Effector memory CD4-positive, alpha-beta T cell (primary cell): ENCODE data around the gene DENND2D.

Source experiments
- DNase-seq, 3 donors: peaks; one replicate each; pipeline ENCODE4 v3.0.0-alpha.2; 2020
- H3K27ac ChIP-seq: 2 replicates; pipeline ENCODE4 v1.7.0; 2013; ENCODE audit warnings: mild to moderate bottlenecking, low read length, moderate library complexity; ENCODE audit not compliant: insufficient read depth, poor library complexity, severe bottlenecking
- H3K27me3 ChIP-seq: replicated peaks from 2 replicates; pipeline ENCODE4 v1.7.0; 2013; ENCODE audit warnings: mild to moderate bottlenecking, low read length; ENCODE audit not compliant: insufficient read depth, control insufficient read depth, poor library complexity, severe bottlenecking
- H3K36me3 ChIP-seq: 2 replicates; pipeline ENCODE4 v1.7.0; 2013; ENCODE audit warnings: mild to moderate bottlenecking, low read length, moderate library complexity; ENCODE audit not compliant: control insufficient read depth, insufficient read depth
- H3K4me1 ChIP-seq: 2 replicates; pipeline ENCODE4 v1.7.0; 2013; ENCODE audit warnings: low read length, mild to moderate bottlenecking; ENCODE audit not compliant: control insufficient read depth, insufficient read depth, poor library complexity, severe bottlenecking
- H3K4me3 ChIP-seq: 2 replicates; pipeline ENCODE4 v1.7.0; 2013; ENCODE audit warnings: low read length, low read depth, mild to moderate bottlenecking; ENCODE audit not compliant: insufficient read depth, poor library complexity, severe bottlenecking
- H3K9me3 ChIP-seq: 2 replicates; pipeline ENCODE4 v1.7.0; 2013; ENCODE audit warnings: mild to moderate bottlenecking, low read length, moderate library complexity; ENCODE audit not compliant: control insufficient read depth

DENND2D gene

DNA sequence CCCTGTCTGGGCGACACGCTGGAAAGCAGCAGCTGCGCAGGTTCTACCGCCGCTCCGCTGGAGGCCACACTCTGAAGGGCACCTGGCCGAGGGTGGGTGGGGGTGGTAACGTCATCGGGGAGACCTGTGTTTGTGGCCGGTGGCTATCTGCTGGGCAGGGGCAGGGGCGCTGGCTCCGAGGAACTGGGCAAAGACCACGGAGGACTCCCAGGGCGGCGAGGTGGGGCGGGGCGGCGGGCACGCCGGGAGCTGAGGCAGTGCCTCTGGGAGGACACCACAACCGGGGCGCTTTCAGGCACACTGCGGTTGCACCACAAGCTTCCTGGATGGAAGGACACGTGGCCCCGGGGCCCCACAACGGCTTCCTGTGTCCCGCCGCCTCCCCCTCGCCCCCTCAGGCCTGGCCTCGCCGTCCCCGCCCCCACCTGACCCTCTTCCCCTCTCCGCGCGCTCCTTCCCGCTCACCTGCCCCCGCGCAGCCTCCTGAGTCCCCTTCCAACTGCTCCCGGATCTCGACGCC, 3.3 kb upstream of the DENND2D start:
- Histone ChIP-seq H3K27ac (peak overlapping the region; percentile 92), H3K9me3 (no peaks in the 10 kb centered on the region), H3K4me3 (peak overlapping the region; percentile 65), H3K27me3 (no peaks in the 10 kb centered on the region), H3K4me1 (peaks cover 41% of the 10 kb centered on the region), H3K36me3 (no peaks in the 10 kb centered on the region)
- peak; percentile 77 to 88 (median 85) for DNase-seq

DNA sequence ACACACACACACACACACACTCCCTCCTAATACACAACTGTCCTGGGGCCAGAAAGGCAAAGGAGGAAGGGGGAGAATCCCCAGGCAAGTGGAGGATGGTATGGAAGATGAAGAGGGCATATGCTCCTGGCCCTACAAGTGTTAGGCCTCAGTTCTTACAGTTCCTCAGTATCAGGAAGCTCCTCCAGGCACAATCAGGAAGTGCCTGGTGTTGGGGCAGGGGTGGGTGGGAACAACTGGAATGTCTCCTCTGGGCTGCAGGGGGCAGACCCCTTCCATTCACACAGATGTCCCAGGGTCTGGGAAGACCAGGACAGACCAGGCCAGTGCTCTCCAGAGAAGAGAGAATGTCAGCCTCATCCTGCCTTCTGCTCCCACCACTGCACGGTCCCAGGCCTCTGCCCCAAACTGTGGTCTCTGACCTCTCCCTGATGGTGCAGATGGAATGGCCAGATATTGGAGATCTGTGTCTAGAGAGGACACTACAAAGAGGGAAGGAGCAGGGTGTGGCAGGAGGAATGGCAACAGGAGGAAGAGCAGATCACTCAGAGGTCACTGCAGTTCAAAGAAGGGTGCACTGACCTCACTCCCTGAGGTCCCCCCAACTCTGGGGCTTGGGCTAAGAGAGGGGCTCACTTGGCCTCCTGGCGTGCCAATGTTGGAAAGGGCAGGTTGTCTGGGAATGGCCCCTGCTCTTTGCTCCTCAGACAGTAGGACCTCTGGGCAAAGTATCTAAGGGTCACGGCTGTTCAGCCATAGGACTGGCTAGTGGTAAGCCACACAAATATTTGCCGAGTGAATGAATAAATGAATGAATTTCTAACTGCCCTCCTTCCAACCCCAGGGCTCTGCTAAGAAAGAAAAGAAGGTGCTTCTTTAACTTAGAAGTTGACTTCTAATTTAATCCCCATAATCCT, 2.5 kb upstream of the DENND2D start:
- Histone ChIP-seq H3K4me3 (peak overlapping the region; percentile 65), H3K36me3 (peaks cover 7% of the 10 kb centered on the region), H3K27ac (peak overlapping the region; percentile 92), H3K4me1 (peaks cover 49% of the 10 kb centered on the region), H3K27me3 (no peaks in the 10 kb centered on the region), H3K9me3 (no peaks in the 10 kb centered on the region)
- no peak for DNase-seq

DNA sequence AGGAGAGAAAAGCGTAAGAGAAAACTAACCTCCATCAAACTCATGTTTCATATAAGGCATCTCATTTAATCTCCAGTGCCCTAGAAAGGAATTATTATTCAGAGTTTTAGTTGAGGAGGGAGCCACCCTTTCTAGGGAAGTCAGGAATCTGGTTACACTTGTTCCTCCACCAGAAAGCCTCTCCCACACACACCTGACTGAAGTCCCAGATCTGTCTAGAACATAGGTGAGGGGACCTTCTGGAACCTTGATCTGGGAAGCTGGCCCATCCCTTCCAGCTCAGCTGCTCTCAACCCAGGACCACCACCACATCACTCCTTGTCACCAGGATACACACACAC, 1.9 kb upstream of the DENND2D start:
- Histone ChIP-seq H3K9me3 (no peaks in the 10 kb centered on the region), H3K27ac (peak overlapping the region; percentile 92), H3K4me1 (peaks cover 49% of the 10 kb centered on the region), H3K27me3 (no peaks in the 10 kb centered on the region), H3K36me3 (peaks cover 13% of the 10 kb centered on the region), H3K4me3 (peak overlapping the region; percentile 18)
- DNase-seq, result no peak

DNA sequence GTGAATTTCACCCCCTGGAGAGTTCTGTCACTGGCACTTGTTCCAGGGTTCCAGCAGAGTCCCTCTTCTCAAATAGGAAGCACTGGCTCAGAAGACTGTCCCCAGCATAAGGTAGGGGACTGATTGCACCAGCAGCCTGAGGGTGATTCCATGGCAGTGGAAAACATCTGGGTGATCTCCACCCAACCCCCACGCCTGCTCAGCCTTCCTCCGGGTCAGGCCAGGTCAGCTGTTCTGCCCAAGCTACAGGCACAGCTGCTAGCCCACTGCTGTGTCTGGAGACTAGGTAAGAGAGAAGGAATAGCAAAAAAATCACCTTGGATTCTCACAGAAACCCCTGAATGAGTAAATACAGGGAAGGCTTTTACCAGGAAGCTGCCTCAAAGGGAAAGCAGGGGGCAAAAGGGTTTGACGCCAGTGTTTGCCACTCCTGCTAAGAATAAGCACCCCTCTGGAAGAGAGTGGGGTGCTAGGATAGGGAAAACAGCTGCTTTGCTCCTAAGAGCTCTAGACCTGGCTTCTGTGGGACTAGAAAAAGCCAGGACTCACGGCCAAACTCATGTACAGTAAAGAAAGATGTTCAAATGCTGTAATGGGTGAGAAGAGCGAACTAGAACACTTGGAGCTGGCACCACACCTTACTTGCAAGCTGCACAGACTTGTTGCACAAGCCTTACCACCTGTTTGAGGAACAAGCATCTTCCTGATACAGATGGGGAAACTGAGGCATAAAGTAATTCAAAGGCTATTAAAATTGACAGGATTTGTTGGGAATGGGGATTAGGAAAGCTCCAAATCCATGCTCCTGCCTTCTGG, 1.0 kb upstream of the DENND2D start:
- no peak for DNase-seq
- H3K9me3 ChIP-seq, result no peaks in the 10 kb centered on the region
- H3K4me3 ChIP-seq, result peak overlapping the region; percentile 71
- H3K27ac ChIP-seq, result peak overlapping the region; percentile 92
- H3K36me3 ChIP-seq, result peaks cover 22% of the 10 kb centered on the region
- no peaks in the 10 kb centered on the region for H3K27me3 ChIP-seq
- peaks cover 56% of the 10 kb centered on the region for H3K4me1 ChIP-seq

DNA sequence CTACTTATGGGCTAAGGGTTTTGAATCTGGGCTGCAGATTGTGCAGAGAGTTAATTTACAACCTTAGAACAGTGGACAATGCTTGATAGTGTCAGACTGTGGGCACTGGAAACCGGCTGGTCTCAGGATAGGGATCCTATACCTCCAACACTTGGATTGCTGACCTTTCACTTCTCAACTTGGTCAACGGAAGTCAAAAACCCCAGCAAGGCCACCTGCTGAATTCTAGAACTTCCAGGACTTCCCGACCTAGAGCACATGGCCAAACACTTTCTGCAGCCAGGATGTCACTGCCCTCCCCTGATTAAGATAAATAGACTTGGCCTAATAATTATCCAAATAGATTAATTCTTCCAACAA, 336 bp upstream of the DENND2D start:
- Histone ChIP-seq H3K4me1 (peaks cover 63% of the 10 kb centered on the region), H3K27ac (peak overlapping the region; percentile 92), H3K4me3 (peak overlapping the region; percentile 71)

DNA sequence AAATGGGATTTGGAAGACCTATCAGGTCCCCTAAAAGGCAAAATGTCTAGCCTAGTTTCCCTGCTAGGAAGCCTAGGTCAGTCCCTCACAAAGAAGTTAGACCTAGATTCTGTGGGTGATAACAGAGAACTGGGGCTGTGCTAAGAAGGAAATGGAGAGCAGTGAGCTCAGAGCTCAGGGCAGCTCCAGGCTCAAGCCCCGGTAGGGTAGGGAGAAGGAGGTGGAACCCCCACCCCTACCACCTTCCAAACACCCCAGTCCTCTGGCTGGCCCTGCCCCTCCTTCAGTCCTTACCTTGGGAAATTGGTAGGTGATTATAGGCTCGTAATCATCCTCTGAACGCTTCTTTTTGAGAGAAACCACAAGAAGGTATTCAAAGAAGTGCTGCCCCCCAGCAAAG, 1.1 kb downstream of the DENND2D start:
- no peaks in the 10 kb centered on the region for H3K27me3 ChIP-seq
- no peaks in the 10 kb centered on the region for H3K9me3 ChIP-seq
- H3K4me1 ChIP-seq, result peaks cover 73% of the 10 kb centered on the region
- peak overlapping the region; percentile 71 for H3K4me3 ChIP-seq
- H3K27ac ChIP-seq, result peak overlapping the region; percentile 92
- H3K36me3 ChIP-seq, result peaks cover 42% of the 10 kb centered on the region
- DNase-seq, result no peak

More for the DNA sequence above, 336 bp upstream of the DENND2D start:
- Histone ChIP-seq H3K27me3 (no peaks in the 10 kb centered on the region), H3K36me3 (peaks cover 29% of the 10 kb centered on the region), H3K9me3 (no peaks in the 10 kb centered on the region)
- DNase-seq, result no peak

DNA sequence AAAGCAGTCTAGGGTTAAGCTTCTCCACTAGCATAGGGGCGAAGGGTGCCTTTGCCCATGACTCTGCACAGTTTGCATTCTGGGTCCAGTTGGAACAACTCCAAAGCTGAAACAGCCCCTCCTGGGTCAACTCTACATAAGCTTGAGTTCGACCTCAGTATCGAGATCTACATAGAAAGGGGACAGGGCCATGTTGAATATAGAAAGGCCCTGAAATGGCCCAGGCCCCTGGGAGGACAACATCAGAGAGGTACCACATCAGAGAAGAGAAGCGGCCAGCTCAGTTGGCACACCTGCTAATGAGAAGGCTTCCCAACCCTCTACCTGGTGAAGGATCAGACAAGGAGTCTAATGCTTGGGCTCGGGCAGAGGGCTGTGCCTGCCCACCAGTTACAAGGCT, 1.6 kb downstream of the DENND2D start:
- no peak for DNase-seq

DNA sequence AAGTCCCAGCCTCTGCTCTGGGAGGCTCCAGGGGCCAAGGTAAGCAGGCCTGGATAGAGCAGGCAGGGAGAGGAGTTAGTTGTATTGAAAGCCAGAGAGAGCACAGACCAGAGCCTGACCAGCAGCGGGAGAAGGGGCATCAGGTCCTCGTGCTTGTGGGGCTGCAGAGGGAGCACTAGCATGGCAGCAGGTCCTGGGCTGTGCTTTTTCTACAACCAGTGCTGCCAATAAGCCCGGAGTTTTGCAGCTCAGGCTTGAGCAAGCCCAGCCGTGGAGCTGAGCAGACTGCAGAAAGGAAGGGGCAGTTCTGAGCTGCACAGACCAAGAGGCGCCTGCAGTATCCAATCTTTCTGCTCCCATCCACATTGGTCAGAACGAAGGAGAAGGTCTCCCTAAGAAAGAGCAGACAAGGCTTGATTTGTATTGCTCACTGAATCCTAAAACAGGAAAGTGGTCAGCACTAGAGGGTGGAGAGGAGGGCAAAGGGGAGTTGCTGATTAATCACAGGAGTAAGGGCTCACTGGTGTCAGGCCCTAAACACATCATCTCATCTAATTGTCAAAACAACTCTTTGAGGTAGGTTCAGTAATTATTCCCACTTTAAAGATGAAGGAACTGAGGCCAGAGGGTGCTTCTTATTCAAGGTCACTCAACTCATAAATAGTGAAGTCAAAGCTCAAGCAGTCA, 2.7 kb downstream of the DENND2D start:
- Histone ChIP-seq H3K4me1 (peaks cover 75% of the 10 kb centered on the region), H3K4me3 (peak overlapping the region; percentile 71), H3K36me3 (peaks cover 55% of the 10 kb centered on the region)

More for the DNA sequence above, 1.6 kb downstream of the DENND2D start:
- Histone ChIP-seq H3K9me3 (no peaks in the 10 kb centered on the region), H3K4me1 (peaks cover 73% of the 10 kb centered on the region), H3K27ac (peak overlapping the region; percentile 92), H3K36me3 (peaks cover 47% of the 10 kb centered on the region), H3K27me3 (no peaks in the 10 kb centered on the region), H3K4me3 (peak overlapping the region; percentile 71)

DNA sequence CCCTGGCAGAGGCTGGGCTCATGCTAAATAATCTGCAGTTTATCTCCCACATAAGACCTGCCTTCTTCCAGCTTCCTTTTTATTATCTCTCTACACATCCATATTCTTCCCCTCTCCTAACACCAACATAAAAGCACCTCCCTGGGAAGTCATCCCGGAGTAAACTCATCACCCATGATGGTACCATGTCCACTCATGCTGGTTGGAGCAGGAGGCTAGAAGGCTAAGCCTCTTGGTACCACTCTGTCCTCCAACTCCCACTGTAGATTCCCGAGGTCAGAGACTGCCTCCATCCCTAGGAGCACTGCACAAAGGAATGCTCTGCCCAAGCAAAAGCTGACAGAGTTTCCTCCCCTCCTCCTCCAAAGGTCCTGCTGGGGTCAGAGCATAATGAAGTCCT, 4.2 kb downstream of the DENND2D start:
- Histone ChIP-seq H3K4me1 (peaks cover 74% of the 10 kb centered on the region), H3K27ac (peak overlapping the region; percentile 92), H3K9me3 (no peaks in the 10 kb centered on the region), H3K27me3 (no peaks in the 10 kb centered on the region), H3K4me3 (peak overlapping the region; percentile 71), H3K36me3 (peaks cover 70% of the 10 kb centered on the region)
- no peak for DNase-seq

More for the DNA sequence above, 2.7 kb downstream of the DENND2D start:
- Histone ChIP-seq H3K27ac (peak overlapping the region; percentile 92), H3K27me3 (no peaks in the 10 kb centered on the region), H3K9me3 (no peaks in the 10 kb centered on the region)
- DNase-seq, result peak; percentile 44 to 60 (median 58)
